GM21737 (cell line): ENCODE results near the gene FPGS.

Experiments used
- ATAC-seq: cut with Tn5 transposase; IDR thresholded peaks from one replicate; pipeline ENCODE4 v1.9.1; 2021; ENCODE audit warnings: mild to moderate bottlenecking, moderate library complexity; ENCODE audit not compliant: unreplicated experiment

FPGS gene

GRCh38 chr9:127785933-127786772 lies 16.5 kb upstream of the FPGS start, which contains the start of gene CDK9:
Gene CDK9 (plus strand): TSS chr9:127786034. CDS start chr9:127786149, 115 bp downstream.
- ATAC-seq = peak; percentile 66

GRCh38 chr9:127786773-127787104 lies 15.9 kb upstream of the FPGS start:
- no peak for ATAC-seq

GRCh38 chr9:127788337-127789011 lies 14.2 kb upstream of the FPGS start:
- ATAC-seq = no peak

GRCh38 chr9:127789179-127789578 lies 13.5 kb upstream of the FPGS start:
- no peak for ATAC-seq

- no peak for ATAC-seq
These were observed 12.4 kb upstream of the FPGS start for GRCh38 chr9:127790094-127790855.

- no peak for ATAC-seq
These were observed 11.6 kb upstream of the FPGS start for GRCh38 chr9:127791085-127791484.

- ATAC-seq = no peak
These were observed 10.2 kb upstream of the FPGS start for GRCh38 chr9:127792417-127793031.

GRCh38 chr9:127793093-127793708 lies 9.5 kb upstream of the FPGS start:
- no peak for ATAC-seq

- no peak for ATAC-seq
These were observed 8.5 kb upstream of the FPGS start for GRCh38 chr9:127794001-127794791.

- no peak for ATAC-seq
These were observed 6.4 kb upstream of the FPGS start for GRCh38 chr9:127796225-127796813.

GRCh38 chr9:127796852-127797370 lies 5.8 kb upstream of the FPGS start:
- ATAC-seq = no peak

- no peak for ATAC-seq
These were observed 617 bp upstream of the FPGS start for GRCh38 chr9:127801955-127802575.

- ATAC-seq = no peak
These were observed 1.0 kb downstream of the FPGS start for GRCh38 chr9:127803507-127804352.

- no peak for ATAC-seq
These were observed 2.9 kb downstream of the FPGS start for GRCh38 chr9:127805620-127806019.

- no peak for ATAC-seq
These were observed 4.2 kb downstream of the FPGS start for GRCh38 chr9:127806871-127807270.

GRCh38 chr9:127808347-127809001 lies 5.8 kb downstream of the FPGS start:
- ATAC-seq = no peak

GRCh38 chr9:127809002-127809539 lies 6.4 kb downstream of the FPGS start:
- no peak for ATAC-seq
